ENCODE results near the gene SEPTIN12.

GRCh38 chr16:4813251-4814003, 25.3 kb upstream of the SEPTIN12 start:
- TF ChIP-seq CTCF (conservative IDR thresholded peaks at IDR 0.05; ENCODE audit: low read depth, low read length) = no peak
- no peak for TF ChIP-seq EZH2 (IDR thresholded peaks at IDR 0.05; ENCODE audit: borderline replicate concordance, low read depth, low read length, poor library complexity, severe bottlenecking)

Data from A673 (cell line).